Ascending aorta (tissue), 2 donors: ENCODE measurements around the gene CAPS2. TPM values are rescaled to one million over a fixed set of nuclear protein-coding genes. Genes with fewer than 3 reads are reported as not detected.

Experiments used
- DNase-seq, 2 donors: peaks; one replicate each; pipeline ENCODE4 v3.0.0-alpha.2; 2019; ENCODE audit warnings: low spot score in 2 of 2
- H3K27ac ChIP-seq, 2 donors: fragments of 200-600 bp; sonication (generic); one replicate each; pipeline ENCODE4 v1.5.1; 2016 to 2017; ENCODE audit warnings: mild to moderate bottlenecking in 1 of 2
- H3K27me3 ChIP-seq: fragments of 200-600 bp; sonication (generic); one replicate; pipeline ENCODE4 v1.5.1; 2017
- H3K36me3 ChIP-seq, 2 donors: fragments of 200-600 bp; sonication (generic); one replicate each; pipeline ENCODE4 v1.5.1; 2016
- H3K4me1 ChIP-seq, 2 donors: fragments of 200-600 bp; sonication (generic); one replicate each; pipeline ENCODE4 v1.5.1; 2016 to 2017; ENCODE audit warnings: mild to moderate bottlenecking in 1 of 2
- H3K4me3 ChIP-seq, 2 donors: fragments of 200-600 bp; sonication (generic); one replicate each; pipeline ENCODE4 v1.5.1; 2016 to 2017; ENCODE audit warnings: mild to moderate bottlenecking in 1 of 2
- H3K9me3 ChIP-seq, 2 donors: fragments of 200-600 bp; sonication (generic); one replicate each; pipeline ENCODE4 v1.5.1; 2016
- intact Hi-C: fragments of 100-400 bp; cut with DNase I; formaldehyde crosslinking; loops from one replicate; pipeline ENCODE4 v1.15.1; 2023
- total RNA-seq: library from RNA; depleted of rRNA; stranded (reverse); fragments of >200 nt; gene quantifications from one replicate; pipeline ENCODE4 v1.1.0, GENCODE V29; 2016
- TF ChIP-seq, protein P1 (sequence below), 3 experiments: fragments of 200-600 bp in 2 of 3; fragments of 450-650 bp in 1 of 3; sonication (generic) in 2 of 3; IDR thresholded peaks; one replicate each; pipeline ENCODE4 v1.5.1; 2016 to 2019; ENCODE audit warnings: antibody characterized with exemption in 3 of 3, mild to moderate bottlenecking in 1 of 3, moderate library complexity in 1 of 3

CAPS2 gene
- total RNA-seq, 1 donor from 2014 or later = 11.0 TPM

DNA sequence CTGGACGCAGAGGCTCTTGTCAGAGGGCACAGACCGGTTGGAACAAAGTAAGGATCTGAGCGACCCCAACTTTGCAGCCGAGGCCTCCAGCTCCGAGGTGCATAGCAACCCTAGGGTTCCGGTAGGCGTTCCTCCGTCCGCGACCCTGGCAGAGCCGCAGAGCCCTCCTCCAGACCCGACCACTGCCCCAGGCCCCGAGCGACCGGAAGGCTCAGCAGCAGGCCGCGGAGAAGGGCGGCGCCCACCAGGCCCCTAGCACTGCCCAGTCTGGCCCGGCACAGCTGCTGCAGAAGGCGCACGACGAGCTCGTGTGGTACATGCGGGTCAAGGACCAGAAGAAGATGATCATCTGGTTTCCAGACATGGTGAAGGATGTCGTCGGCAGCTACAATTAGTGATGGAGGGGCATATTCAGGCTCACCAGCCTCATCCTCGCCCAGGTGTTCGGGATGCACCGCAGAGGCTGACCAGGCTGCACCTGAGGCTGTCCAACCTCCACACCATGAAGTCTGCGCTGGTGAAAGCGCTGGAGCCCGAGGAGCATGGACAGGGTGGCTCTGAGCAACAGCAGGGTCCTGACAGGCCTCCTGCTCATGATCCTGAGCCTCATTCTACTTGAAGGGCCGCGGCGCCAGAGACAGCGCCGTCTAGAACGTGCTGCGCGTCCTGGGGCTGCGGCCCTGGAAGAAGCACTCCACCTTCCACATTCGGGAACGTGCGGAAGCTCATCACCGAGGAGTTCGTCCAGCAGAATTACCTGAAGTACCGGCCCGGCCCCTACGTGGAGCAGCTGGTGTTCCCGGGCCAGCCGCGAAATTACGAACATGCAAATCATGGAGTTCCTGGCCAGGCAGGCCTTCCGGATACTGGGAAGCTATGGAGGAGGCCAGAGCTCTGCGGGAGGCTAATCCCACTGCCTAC, 24.5 kb downstream of the CAPS2 start:
- Histone ChIP-seq H3K4me1 (no peaks in the 10 kb centered on the region), H3K9me3 (no peaks in the 10 kb centered on the region), H3K27me3 (no peaks in the 10 kb centered on the region), H3K4me3 (no peak overlapping the region), H3K27ac (no peak overlapping the region), H3K36me3 (peaks cover 5 to 20% of the 10 kb centered on the region in 2 donors)
- no peak for DNase-seq
- TF ChIP-seq, protein P1, sequence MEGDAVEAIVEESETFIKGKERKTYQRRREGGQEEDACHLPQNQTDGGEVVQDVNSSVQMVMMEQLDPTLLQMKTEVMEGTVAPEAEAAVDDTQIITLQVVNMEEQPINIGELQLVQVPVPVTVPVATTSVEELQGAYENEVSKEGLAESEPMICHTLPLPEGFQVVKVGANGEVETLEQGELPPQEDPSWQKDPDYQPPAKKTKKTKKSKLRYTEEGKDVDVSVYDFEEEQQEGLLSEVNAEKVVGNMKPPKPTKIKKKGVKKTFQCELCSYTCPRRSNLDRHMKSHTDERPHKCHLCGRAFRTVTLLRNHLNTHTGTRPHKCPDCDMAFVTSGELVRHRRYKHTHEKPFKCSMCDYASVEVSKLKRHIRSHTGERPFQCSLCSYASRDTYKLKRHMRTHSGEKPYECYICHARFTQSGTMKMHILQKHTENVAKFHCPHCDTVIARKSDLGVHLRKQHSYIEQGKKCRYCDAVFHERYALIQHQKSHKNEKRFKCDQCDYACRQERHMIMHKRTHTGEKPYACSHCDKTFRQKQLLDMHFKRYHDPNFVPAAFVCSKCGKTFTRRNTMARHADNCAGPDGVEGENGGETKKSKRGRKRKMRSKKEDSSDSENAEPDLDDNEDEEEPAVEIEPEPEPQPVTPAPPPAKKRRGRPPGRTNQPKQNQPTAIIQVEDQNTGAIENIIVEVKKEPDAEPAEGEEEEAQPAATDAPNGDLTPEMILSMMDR (IDR thresholded peaks at IDR 0.05) = no peak
- intact Hi-C loops = no loop called here

DNA sequence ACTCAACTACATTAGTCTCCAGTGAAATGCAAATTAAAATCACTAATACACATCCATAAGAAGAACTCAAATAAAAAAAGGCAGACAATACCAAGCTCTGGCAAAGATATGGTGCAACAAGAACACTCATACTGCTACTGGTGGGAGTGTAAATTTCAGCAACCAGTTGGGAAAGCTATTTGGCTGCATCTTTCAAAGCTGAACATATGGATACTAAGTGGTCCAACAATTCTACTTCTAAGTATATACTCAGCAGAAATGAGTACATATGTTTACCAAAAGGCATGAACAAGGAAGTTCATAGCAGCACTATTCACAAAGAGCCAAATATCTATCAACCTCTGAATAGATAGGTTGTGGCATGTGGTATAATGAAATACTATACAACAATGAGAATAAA, 27.3 kb downstream of the CAPS2 start:
- TF ChIP-seq, protein P1 (IDR thresholded peaks at IDR 0.05) = no peak
- Histone ChIP-seq H3K27me3 (no peaks in the 10 kb centered on the region), H3K27ac (no peak overlapping the region), H3K9me3 (no peaks in the 10 kb centered on the region), H3K4me1 (no peaks in the 10 kb centered on the region), H3K36me3 (peaks cover 5 to 15% of the 10 kb centered on the region in 2 donors), H3K4me3 (no peak overlapping the region)
- DNase-seq = no peak
- intact Hi-C loops = no loop called here

DNA sequence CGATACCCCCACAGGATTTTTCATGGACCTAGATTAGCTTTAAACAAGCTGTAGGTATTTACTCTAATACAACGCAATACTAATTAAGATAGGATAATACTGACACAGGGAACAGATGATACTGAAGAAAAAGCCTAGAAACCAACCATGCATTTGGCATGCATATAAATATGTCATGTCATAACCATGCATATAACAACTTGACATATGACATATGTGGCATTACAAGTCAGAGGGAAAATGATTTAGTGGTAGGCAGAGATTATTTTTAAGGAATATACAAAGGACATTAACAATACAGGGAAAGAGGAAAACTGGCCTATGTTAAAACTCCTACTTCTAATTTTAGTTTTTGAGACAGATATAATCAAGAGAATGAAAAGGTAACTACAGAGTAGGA, 27.9 kb downstream of the CAPS2 start:
- TF ChIP-seq, protein P1 (IDR thresholded peaks at IDR 0.05) = no peak
- Histone ChIP-seq H3K9me3 (no peaks in the 10 kb centered on the region), H3K4me1 (no peaks in the 10 kb centered on the region), H3K36me3 (peaks cover 5 to 15% of the 10 kb centered on the region in 2 donors), H3K4me3 (no peak overlapping the region), H3K27me3 (no peaks in the 10 kb centered on the region), H3K27ac (no peak overlapping the region)
- intact Hi-C loops = no loop called here
- DNase-seq = no peak

DNA sequence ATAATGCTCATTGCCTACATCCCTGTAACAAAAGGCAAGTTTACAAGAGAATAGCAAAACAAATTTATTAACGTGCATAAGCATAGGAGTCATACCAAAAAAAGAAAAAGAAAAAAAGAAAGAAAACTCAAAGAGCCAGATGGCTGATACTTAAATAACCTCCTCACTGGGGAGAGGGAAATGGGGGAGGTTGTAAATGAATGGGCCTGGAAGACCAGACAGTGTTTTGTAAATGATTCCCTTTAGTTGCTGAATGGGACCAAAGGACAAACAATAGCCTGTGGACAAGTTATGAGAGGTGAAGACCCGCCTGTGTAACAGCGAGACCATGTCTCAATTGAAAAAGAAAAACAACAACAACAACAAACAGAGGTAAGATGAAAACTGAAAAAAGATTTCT, 35.3 kb downstream of the CAPS2 start:
- TF ChIP-seq, protein P1 (IDR thresholded peaks at IDR 0.05) = no peak
- Histone ChIP-seq H3K27me3 (no peaks in the 10 kb centered on the region), H3K4me1 (no peaks in the 10 kb centered on the region), H3K36me3 (no peaks in the 10 kb centered on the region), H3K27ac (no peak overlapping the region), H3K4me3 (no peak overlapping the region), H3K9me3 (no peaks in the 10 kb centered on the region)
- DNase-seq = no peak
- intact Hi-C loops = no loop called here

DNA sequence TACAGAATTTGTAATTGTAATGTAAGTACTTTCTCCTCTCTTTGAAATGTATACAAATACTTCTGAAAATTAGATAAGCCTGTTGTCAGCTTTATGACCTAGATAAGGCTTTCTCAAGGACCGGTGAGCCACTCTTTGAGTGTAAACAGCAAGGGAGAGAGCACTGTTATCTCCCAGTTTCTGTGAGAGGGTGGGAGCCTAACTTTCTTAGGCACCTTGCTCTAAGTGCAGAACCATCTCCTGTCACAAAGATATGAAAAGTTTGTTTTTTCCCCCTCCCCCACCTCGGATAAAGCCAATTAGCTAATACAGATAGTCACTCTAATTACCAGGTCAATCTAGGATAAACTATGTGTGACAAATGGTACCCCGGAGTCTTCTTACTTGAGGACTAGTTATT, 35.8 kb downstream of the CAPS2 start:
- Histone ChIP-seq H3K27ac (no peak overlapping the region), H3K9me3 (no peaks in the 10 kb centered on the region), H3K4me3 (no peak overlapping the region), H3K27me3 (no peaks in the 10 kb centered on the region), H3K36me3 (no peaks in the 10 kb centered on the region), H3K4me1 (no peaks in the 10 kb centered on the region)
- intact Hi-C loops = no loop called here
- TF ChIP-seq, protein P1 (IDR thresholded peaks at IDR 0.05) = no peak
- DNase-seq = no peak
